Stimulated activated CD8-positive, alpha-beta memory T cell treated with anti-CD3 and anti-CD28 coated beads, Interleukin-12 subunit alpha, Interleukin-12 subunit beta, amount 100 ng/mL, for 24 hours (primary cell): ENCODE data around the gene ZBTB7B.

ENCODE experiments used
- DNase-seq: peaks from one replicate; pipeline ENCODE4 v3.0.0-alpha.2; 2020; ENCODE audit errors: extremely low read depth

The ZBTB7B gene

DNA sequence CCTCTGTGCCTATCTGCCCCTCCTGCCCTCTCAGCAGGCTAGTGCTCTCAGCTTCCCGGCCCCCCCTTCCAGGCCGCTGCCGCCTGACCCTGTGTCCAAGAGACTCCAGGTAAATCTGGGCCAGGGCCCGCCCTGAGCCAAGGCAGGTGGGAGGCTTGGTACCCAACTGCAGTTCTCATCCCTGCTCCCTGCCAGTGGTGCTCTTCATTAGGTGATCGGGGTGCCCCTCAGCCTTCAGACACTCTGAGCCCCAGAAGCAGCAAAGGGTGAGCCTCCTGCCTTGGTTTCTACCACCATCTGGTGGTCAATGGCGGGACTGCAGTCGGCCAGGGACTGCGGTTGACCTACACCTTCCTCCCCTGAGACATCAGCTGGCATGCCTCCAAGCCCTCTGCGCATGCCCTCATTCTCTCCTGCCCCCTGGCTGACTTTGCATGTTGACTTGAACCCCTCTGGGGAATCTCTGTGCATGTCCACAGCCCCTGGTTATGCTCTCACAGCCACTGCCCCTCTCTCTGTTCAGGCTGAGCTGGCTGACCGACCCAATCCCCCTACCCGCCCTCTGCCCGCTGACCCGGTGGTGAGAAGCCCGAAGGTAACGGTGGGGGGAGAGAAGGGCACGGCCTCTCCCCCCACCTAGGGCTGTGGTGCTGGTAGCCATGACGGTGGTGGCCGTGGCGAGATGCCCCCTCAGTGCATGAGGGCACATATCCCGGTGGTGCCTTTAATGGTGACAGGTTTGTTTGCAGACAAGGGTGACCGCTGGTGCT is 59.0 kb downstream of the ZBTB7B start:
- DNase-seq = peak; percentile 73

DNA sequence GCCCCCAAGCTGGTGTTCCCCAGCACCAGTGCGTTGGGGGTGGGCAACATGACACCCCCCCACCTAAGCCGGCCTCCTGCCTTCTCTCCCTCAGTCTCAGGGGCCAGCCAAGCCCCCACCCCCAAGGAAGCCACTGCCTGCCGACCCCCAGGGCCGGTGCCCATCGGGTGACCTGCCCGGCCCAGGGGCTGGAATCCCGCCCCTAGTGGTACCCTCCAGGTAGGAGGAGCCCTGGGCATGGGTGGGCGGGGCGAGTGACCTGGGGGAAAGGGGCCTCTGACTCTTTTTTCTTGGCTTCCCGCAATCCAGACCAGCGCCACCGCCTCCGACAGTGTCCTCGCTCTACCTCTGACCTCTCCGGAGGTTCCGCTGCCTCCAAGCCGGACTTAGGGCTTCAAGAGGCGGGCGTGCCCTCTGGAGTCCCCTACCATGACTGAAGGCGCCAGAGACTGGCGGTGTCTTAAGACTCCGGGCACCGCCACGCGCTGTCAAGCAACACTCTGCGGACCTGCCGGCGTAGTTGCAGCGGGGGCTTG is 59.6 kb downstream of the ZBTB7B start:
- DNase-seq = no peak

DNA sequence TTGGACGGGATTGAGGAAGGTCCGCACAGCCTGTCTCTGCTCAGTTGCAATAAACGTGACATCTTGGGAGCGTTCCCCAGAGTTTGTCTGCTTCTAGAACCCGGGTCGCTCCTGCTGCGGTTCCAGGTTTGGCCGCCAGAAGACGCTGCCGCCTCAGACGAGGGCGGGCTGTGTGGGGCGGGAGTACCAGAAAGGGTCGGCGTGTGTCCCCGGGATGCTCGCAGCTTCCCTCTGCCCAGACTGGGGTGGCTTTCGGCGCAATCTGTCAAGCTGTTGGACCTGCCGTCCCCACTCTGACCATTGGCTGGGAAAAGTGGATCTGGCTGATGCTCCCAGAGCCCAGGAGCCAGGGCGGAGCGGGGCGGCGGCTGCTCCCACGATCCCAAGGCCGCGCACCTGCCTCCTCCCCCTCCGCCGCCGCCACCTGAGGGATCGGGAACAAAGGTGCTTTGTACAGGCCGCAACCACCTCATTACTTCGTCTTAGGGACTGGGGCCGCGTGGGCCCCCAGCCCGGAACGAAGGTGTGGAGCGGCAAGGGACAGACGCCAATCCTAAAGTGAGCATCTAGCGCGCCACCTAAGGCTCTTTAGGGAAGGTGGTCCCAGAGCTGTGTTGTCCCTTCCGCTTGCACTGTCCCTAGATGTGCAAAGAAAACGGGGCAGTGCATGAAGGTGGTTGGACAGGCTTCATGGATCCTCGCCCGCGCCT is 60.3 kb downstream of the ZBTB7B start:
- no peak for DNase-seq

DNA sequence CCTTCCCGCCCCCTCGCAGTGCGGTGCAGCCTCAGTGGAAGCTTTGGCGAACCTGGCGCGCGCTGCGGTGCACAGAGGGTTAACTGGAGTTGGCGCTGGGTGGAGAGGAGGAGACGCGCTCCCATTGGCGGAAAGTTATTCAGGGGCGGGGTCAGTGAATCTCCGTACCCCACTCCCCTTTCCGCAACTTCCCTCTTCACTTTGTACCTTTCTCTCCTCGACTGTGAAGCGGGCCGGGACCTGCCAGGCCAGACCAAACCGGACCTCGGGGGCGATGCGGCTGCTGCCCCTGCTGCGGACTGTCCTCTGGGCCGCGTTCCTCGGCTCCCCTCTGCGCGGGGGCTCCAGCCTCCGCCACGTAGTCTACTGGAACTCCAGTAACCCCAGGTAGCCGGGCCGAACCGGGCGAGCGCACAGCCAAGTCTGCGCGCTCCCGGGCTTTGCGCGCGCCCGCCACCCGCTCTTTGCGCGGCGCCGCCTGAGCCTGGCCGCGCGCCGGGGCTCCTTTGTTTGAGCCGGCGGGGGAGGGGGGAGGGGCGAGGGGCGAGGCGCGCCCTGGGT is 61.0 kb downstream of the ZBTB7B start, which contains the start of gene EFNA4:
Gene EFNA4, plus strand, starts transcription at position 191 of the 561 bp plus-strand sequence. Its CDS starts 84 bp downstream, at position 275.
- no peak for DNase-seq

DNA sequence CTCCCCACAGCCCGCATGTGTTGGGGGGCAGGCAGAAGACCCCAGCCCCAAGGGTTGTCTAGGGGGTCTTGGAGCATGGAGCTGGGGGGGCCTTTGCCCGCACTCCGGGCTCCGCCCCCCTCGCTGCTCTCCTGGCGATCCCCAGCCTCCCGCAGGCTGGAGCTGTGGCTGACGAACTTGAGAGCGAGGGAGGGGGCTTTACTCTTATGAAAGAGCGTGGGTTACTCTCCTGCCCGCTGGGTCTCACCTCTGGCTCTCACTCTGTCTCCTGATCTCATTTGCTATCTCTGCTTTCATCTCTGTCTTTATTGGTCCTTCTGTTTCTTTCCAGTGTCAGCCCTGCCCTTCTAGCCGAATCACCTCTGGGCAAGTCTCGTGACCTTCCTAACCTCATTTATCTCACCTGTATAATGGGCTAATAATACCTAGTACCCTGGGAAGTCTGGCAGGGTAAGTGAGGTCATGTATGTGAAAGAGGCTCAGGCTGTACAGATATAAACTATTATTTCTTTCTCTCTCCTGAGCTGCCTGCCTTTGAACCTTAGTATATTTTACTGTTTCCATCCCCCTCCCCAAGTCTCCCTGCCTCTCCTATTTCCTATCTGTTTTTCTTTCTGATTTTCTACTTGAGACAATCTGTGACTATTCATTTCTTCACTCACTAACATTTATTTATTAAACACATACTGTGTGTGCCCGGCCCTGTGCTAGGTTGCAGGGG is 61.7 kb downstream of the ZBTB7B start:
- DNase-seq = no peak

DNA sequence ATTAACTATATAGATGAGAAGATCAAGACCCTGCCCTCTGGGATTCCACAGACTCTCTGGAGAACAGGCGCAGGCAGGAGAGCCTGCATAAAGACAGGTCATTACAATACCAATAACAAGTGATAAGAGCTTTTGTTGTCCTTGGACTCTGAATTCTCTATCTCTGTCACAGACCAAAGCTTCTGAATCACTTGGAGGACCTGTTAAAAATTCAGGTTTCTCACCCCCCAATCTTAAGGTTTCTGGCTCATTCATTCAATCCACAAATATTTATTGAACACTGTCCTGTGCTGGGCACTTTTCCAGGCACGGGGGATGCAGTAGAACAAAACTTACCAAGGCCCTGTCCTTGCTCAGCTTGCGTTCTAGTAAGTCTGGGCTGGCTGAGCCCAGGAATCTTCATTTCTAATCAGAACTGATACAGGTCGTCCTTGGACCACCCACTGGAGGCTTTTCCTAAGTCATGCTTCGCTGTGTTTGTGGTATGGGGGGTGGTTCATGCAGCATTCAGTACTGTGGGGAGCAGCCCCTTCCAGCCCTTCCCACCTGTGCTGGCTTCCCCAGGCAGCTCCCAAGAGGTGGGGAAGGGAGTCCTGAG is 62.3 kb downstream of the ZBTB7B start:
- DNase-seq = no peak

DNA sequence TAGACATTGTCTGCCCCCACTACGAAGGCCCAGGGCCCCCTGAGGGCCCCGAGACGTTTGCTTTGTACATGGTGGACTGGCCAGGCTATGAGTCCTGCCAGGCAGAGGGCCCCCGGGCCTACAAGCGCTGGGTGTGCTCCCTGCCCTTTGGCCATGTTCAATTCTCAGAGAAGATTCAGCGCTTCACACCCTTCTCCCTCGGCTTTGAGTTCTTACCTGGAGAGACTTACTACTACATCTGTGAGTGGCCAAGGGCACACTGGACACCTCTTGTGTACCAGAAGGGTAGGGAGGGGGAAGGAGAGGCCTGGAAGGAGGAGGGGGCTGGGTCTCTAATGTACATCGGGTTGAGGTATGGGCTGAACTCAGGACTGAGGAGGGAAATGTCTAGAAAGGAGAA is 64.2 kb downstream of the ZBTB7B start:
- no peak for DNase-seq
